IMR-90 (cell line): ENCODE results near the gene MINAR1. TPM values are rescaled to one million over a fixed set of nuclear protein-coding genes. Genes with fewer than 3 reads are reported as not detected.

Experiments used
- ATAC-seq: fragments of 200-7000 bp; cut with Tn5 transposase; 2 replicates; pipeline ENCODE4 v1.9.1; 2020; ENCODE audit warnings: low read depth, mild to moderate bottlenecking, moderate library complexity
- BruUV-seq: library from RNA; stranded (reverse); fragments of 400-500 nt; replicated peaks from 2 replicates; lab custom pipeline; 2021; lab: Mats Ljungman, UMichigan
- CTCF ChIA-PET: fragments of 300-600 bp; formaldehyde crosslinking; extraction: SDS; loops from one replicate; lab custom pipeline; 2021; ENCODE audit warnings: antibody characterized with exemption; lab: Yijun Ruan, JAX
- POLR2A ChIA-PET: fragments of 300-600 bp; sonication (Branson Sonifier 250); formaldehyde crosslinking; loops from one replicate; lab custom pipeline; 2022; ENCODE audit warnings: antibody characterized with exemption; ENCODE audit not compliant: unreplicated experiment; lab: Charles Lee
- DNase-seq: peaks from one replicate; pipeline ENCODE4 v3.0.0; 2013
- H2AFZ ChIP-seq: replicated peaks from 2 replicates; pipeline ENCODE3; 2013; ENCODE audit warnings: low read length, mild to moderate bottlenecking; ENCODE audit not compliant: poor library complexity
- H2AK5ac ChIP-seq: 2 replicates; pipeline ENCODE4 v1.6.1; 2013; ENCODE audit warnings: low read depth, low read length, inconsistent platforms
- H2AK9ac ChIP-seq: replicated peaks from 2 replicates; pipeline ENCODE3; 2013; ENCODE audit warnings: mild to moderate bottlenecking, low read depth, low read length, moderate library complexity; ENCODE audit not compliant: poor library complexity
- H2BK120ac ChIP-seq: 2 replicates; pipeline ENCODE4 v1.6.1; 2013; ENCODE audit warnings: low read depth, low read length, inconsistent platforms
- H2BK15ac ChIP-seq: 3 replicates; pipeline ENCODE4 v1.6.1; 2013; ENCODE audit warnings: low read depth, low read length, inconsistent platforms
- H2BK20ac ChIP-seq: 2 replicates; pipeline ENCODE4 v1.6.1; 2013; ENCODE audit warnings: low read depth, mild to moderate bottlenecking, inconsistent platforms, low read length, moderate library complexity
- H2BK5ac ChIP-seq: 2 replicates; pipeline ENCODE4 v1.6.1; 2013; ENCODE audit warnings: mild to moderate bottlenecking, low read depth, low read length, inconsistent platforms; ENCODE audit not compliant: poor library complexity, severe bottlenecking
- H3K14ac ChIP-seq: replicated peaks from 2 replicates; pipeline ENCODE4 v1.6.1; 2013; ENCODE audit warnings: low read depth, low read length, inconsistent platforms
- H3K18ac ChIP-seq: 2 replicates; pipeline ENCODE4 v1.6.1; 2013; ENCODE audit warnings: low read depth, low read length, control low read depth
- H3K23ac ChIP-seq: 2 replicates; pipeline ENCODE4 v1.6.1; 2013; ENCODE audit warnings: low read depth, low read length, inconsistent platforms
- H3K27ac ChIP-seq: 2 replicates; pipeline ENCODE4 v1.5.1; 2013; ENCODE audit warnings: mild to moderate bottlenecking, control low read depth, low read length; ENCODE audit not compliant: insufficient read depth
- H3K27me3 ChIP-seq: 2 replicates; pipeline ENCODE4 v1.6.1; 2013; ENCODE audit warnings: low read length; ENCODE audit not compliant: control insufficient read depth, insufficient read depth
- H3K36me3 ChIP-seq: 2 replicates; pipeline ENCODE4 v1.6.1; 2013; ENCODE audit warnings: low read length, mixed read lengths; ENCODE audit not compliant: control insufficient read depth, insufficient read depth
- H3K4ac ChIP-seq: 2 replicates; pipeline ENCODE4 v1.6.1; 2013; ENCODE audit warnings: low read depth, low read length, inconsistent platforms
- H3K4me1 ChIP-seq: 2 replicates; pipeline ENCODE4 v1.6.1; 2013; ENCODE audit warnings: low read length, mixed read lengths; ENCODE audit not compliant: control insufficient read depth, insufficient read depth
- H3K4me2 ChIP-seq: 2 replicates; pipeline ENCODE4 v1.6.1; 2013; ENCODE audit warnings: low read depth, mild to moderate bottlenecking, control low read depth, low read length, moderate library complexity
- H3K4me3 ChIP-seq: 2 replicates; pipeline ENCODE4 v1.5.1; 2013; ENCODE audit warnings: low read depth, mild to moderate bottlenecking, control low read depth, low read length, moderate library complexity; ENCODE audit not compliant: insufficient read depth
- H3K56ac ChIP-seq: 2 replicates; pipeline ENCODE4 v1.6.1; 2013; ENCODE audit warnings: low read length, inconsistent platforms; ENCODE audit not compliant: insufficient read depth; ENCODE audit errors: extremely low read depth
- H3K79me1 ChIP-seq, 2 experiments: 2 replicates each; pipeline ENCODE4 v1.6.1; 2013; ENCODE audit warnings: low read length in 2 of 2, inconsistent platforms in 1 of 2, low read depth in 1 of 2
- H3K9ac ChIP-seq: 2 replicates; pipeline ENCODE4 v1.6.1; 2013; ENCODE audit warnings: low read depth, low read length, control low read depth
- H3K9me1 ChIP-seq: 2 replicates; pipeline ENCODE4 v1.6.1; 2013; ENCODE audit warnings: low read length, inconsistent platforms; ENCODE audit not compliant: insufficient read depth
- H3K9me3 ChIP-seq: 2 replicates; pipeline ENCODE4 v1.6.1; 2013; ENCODE audit warnings: low read length; ENCODE audit not compliant: control insufficient read depth, insufficient read depth
- H4K20me1 ChIP-seq: 2 replicates; pipeline ENCODE4 v1.6.1; 2013; ENCODE audit warnings: low read length, inconsistent platforms; ENCODE audit not compliant: insufficient read depth
- H4K5ac ChIP-seq: 2 replicates; pipeline ENCODE4 v1.6.1; 2013; ENCODE audit warnings: mild to moderate bottlenecking, low read depth, low read length, control low read depth
- H4K8ac ChIP-seq, 2 experiments: 2 replicates each; pipeline ENCODE4 v1.6.1; 2013; ENCODE audit warnings: low read depth in 2 of 2, low read length in 2 of 2, control low read depth in 1 of 2, inconsistent platforms in 1 of 2
- H4K91ac ChIP-seq: 2 replicates; pipeline ENCODE4 v1.6.1; 2013; ENCODE audit warnings: low read depth, low read length, inconsistent platforms; ENCODE audit not compliant: insufficient read depth
- CEBPB ChIP-seq: IDR thresholded peaks from 2 replicates; pipeline ENCODE4 v1.6.1; 2012; ENCODE audit warnings: low read depth, low read length, improper control_type of control experiment
- POLR2A ChIP-seq: IDR thresholded peaks from 2 replicates; pipeline ENCODE4 v1.6.1; 2012; ENCODE audit warnings: mild to moderate bottlenecking, low read depth, low read length
- WGBS, 2 experiments: methylation state at CpG; one replicate each; pipeline versions ENCODE4 v1.1.5 to v1.1.7; 2013; ENCODE audit warnings: missing lambda C conversion rate in 2 of 2; ENCODE audit not compliant: insufficient read length in 1 of 2; ENCODE audit errors: extremely low coverage in 2 of 2; 5-methylcytosine and 5-hydroxymethylcytosine counted together
- dilution Hi-C: fragments of 300-500 bp; cut with HindIII; formaldehyde crosslinking; loops from one replicate; pipeline ENCODE4 v1.14.3; 2018; ENCODE audit warnings: low sequenced_read_pairs; ENCODE audit not compliant: unreplicated experiment
- in situ Hi-C: fragments of 300-500 bp; cut with MboI; formaldehyde crosslinking; loops from 3 replicates; pipeline ENCODE4 v1.14.3; 2019; ENCODE audit warnings: low sequenced_read_pairs, inconsistent platforms, mixed read lengths
- intact Hi-C: fragments of 100-400 bp; cut with micrococcal nuclease; formaldehyde crosslinking; loops from 2 replicates; pipeline ENCODE4 v1.10.0; 2022
- polyA plus RNA-seq, 3 experiments: library from polyadenylated mRNA; depleted of rRNA; stranded (reverse); fragments of >200 nt; gene quantifications; 2 replicates each; pipeline ENCODE4 v1.2.3, GENCODE V29; 2012; ENCODE audit warnings: low replicate concordance in 1 of 3
- total RNA-seq: library from RNA; depleted of rRNA; stranded (reverse); fragments of >200 nt; gene quantifications from 2 replicates; pipeline ENCODE4 v1.2.3, GENCODE V29; 2012
- TF ChIP-seq, protein P1 (sequence below): fragments of 150-350 bp; IDR thresholded peaks from 2 replicates; pipeline ENCODE4 v1.6.1; 2016; ENCODE audit warnings: low read depth, mild to moderate bottlenecking, low read length, moderate library complexity, borderline replicate concordance

The MINAR1 gene
- total and polyA plus RNA-seq, 2 of the 4 experiments (the other 2 are of a cell fraction) = 0.65 to 1.6 TPM

DNA sequence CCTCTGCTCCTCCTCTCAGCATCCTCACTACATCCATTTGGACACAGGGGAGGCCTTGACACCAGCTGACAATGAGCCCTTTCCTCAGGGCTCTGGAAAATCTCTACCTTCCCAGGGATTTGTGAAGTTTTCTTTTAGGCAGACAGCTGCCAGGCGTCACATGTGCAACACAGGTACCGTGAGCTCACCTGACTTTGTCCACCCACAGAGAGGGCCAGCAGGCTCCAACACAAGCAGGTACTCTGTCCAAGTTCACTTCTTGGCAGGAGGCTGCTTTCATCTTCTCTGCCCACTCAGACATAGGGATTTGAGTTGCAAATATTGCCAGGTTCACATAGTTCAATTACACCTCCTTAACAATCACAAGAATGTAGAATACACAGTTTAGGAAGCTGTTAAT is 15.3 kb upstream of the MINAR1 start:
- intact Hi-C loops = no loop called here
- peaks cover 4% of the 10 kb centered on the region; the same call in 1 of the 2 replicates for H3K36me3 ChIP-seq
- H3K4me3 ChIP-seq = no peak overlapping the region
- H3K27ac ChIP-seq = no peak overlapping the region
- in situ Hi-C loops = no loop called here
- H4K20me1 ChIP-seq = no peaks in the 10 kb centered on the region; the same call in 1 of the 2 replicates
- no peak overlapping the region for H2AK9ac ChIP-seq
- H4K5ac ChIP-seq = no peak overlapping the region
- no peak overlapping the region for H2BK120ac ChIP-seq
- no peaks in the 10 kb centered on the region for H3K79me1 ChIP-seq
- DNase-seq (no peak), ATAC-seq (no peak)
- TF ChIP-seq, protein P1, sequence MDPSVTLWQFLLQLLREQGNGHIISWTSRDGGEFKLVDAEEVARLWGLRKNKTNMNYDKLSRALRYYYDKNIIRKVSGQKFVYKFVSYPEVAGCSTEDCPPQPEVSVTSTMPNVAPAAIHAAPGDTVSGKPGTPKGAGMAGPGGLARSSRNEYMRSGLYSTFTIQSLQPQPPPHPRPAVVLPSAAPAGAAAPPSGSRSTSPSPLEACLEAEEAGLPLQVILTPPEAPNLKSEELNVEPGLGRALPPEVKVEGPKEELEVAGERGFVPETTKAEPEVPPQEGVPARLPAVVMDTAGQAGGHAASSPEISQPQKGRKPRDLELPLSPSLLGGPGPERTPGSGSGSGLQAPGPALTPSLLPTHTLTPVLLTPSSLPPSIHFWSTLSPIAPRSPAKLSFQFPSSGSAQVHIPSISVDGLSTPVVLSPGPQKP = no peak
- TF ChIP-seq CEBPB (no peak), POLR2A (no peak)
- no peak overlapping the region for H3K23ac ChIP-seq
- H2BK20ac ChIP-seq = no peak overlapping the region
- H2BK5ac ChIP-seq = no peak overlapping the region
- no peak overlapping the region for H2AK5ac ChIP-seq
- no peaks in the 10 kb centered on the region for H3K27me3 ChIP-seq
- dilution Hi-C loops = no loop called here
- H3K4ac ChIP-seq = no peak overlapping the region
- H3K18ac ChIP-seq = no peak overlapping the region
- peaks cover 7% of the 10 kb centered on the region; the same call in 1 of the 2 replicates for H3K9me1 ChIP-seq
- no peak overlapping the region for H2BK15ac ChIP-seq
- no peaks in the 10 kb centered on the region for H3K9me3 ChIP-seq
- no peak overlapping the region for H4K91ac ChIP-seq
- no TSS peak for BruUV-seq
- H4K8ac ChIP-seq = no peak overlapping the region
- ChIA-PET POLR2A (no interaction called here), CTCF (no interaction called here)
- H3K9ac ChIP-seq = no peak overlapping the region
- no peak overlapping the region for H3K14ac ChIP-seq
- WGBS, 2 experiments = 100% methylated on average over 2 of the region's 2 CpGs; no CpG with 5 or more reads in 1 of the 2 experiments
- H3K4me1 ChIP-seq = no peaks in the 10 kb centered on the region
- no peak overlapping the region for H3K4me2 ChIP-seq
- no peak overlapping the region for H3K56ac ChIP-seq
- H2AFZ ChIP-seq = no peak overlapping the region
